PC-9 (cell line): Measurements from ENCODE around the gene CARNS1. TPM values are rescaled to one million over a fixed set of nuclear protein-coding genes. Genes with fewer than 3 reads are reported as not detected.

Experiments used
- BruUV-seq: library from RNA; stranded (reverse); fragments of 400-500 nt; replicated peaks from 2 replicates; lab custom pipeline; 2021; lab: Mats Ljungman, UMichigan
- CTCF ChIA-PET: fragments of 300-600 bp; sonication (Branson Sonifier 250); formaldehyde crosslinking; loops from one replicate; lab custom pipeline; 2022; ENCODE audit warnings: antibody characterized with exemption; lab: Charles Lee
- POLR2A ChIA-PET: fragments of 300-600 bp; sonication (Branson Sonifier 250); formaldehyde crosslinking; loops from one replicate; lab custom pipeline; 2022; ENCODE audit warnings: antibody characterized with exemption; ENCODE audit not compliant: unreplicated experiment; lab: Charles Lee
- DNase-seq, 2 experiments: peaks; one replicate each; pipeline versions ENCODE4 v3.0.0 to v3.0.0-alpha.2; 2015 to 2022; ENCODE audit warnings: mixed read lengths in 1 of 2
- H2AFZ ChIP-seq: fragments of 200-600 bp; sonication (generic); 2 replicates; pipeline ENCODE4 v1.8.1; 2017; ENCODE audit warnings: antibody characterized with exemption
- H3F3A ChIP-seq: fragments of 200-600 bp; sonication (generic); 2 replicates; pipeline ENCODE4 v1.8.1; 2017; ENCODE audit warnings: antibody characterized with exemption, mild to moderate bottlenecking, low read depth; ENCODE audit not compliant: insufficient read depth
- H3K27ac ChIP-seq: fragments of 200-600 bp; sonication (generic); 2 replicates; pipeline ENCODE4 v1.6.1; 2016; ENCODE audit warnings: mixed run types
- H3K27me3 ChIP-seq: fragments of 200-600 bp; sonication (generic); 2 replicates; pipeline ENCODE4 v1.6.1; 2016; ENCODE audit warnings: low read depth, mixed run types; ENCODE audit not compliant: insufficient read depth
- H3K36me3 ChIP-seq: fragments of 200-600 bp; sonication (generic); 2 replicates; pipeline ENCODE4 v1.6.1; 2016; ENCODE audit warnings: low read depth, mixed run types
- H3K4me1 ChIP-seq: fragments of 200-600 bp; sonication (generic); replicated peaks from 2 replicates; pipeline ENCODE4 v1.6.1; 2016; ENCODE audit warnings: mixed run types; ENCODE audit not compliant: insufficient read depth
- H3K4me2 ChIP-seq: fragments of 200-600 bp; sonication (generic); 2 replicates; pipeline ENCODE4 v1.6.1; 2017; ENCODE audit warnings: mixed run types
- H3K4me3 ChIP-seq: fragments of 200-600 bp; sonication (generic); 2 replicates; pipeline ENCODE4 v1.6.1; 2016; ENCODE audit warnings: mixed run types
- H3K79me2 ChIP-seq: fragments of 200-600 bp; sonication (generic); 2 replicates; pipeline ENCODE4 v1.6.1; 2017; ENCODE audit warnings: low read depth, mixed run types
- H3K9me2 ChIP-seq: fragments of 200-600 bp; sonication (generic); 2 replicates; pipeline ENCODE4 v1.8.1; 2017; ENCODE audit warnings: mild to moderate bottlenecking; ENCODE audit not compliant: insufficient read depth
- H3K9me3 ChIP-seq: fragments of 200-600 bp; sonication (generic); 2 replicates; pipeline ENCODE4 v1.8.1; 2016; ENCODE audit warnings: low read depth; ENCODE audit not compliant: insufficient read depth
- H4K20me1 ChIP-seq: fragments of 200-600 bp; sonication (generic); 2 replicates; pipeline ENCODE4 v1.8.1; 2017; ENCODE audit not compliant: insufficient read depth
- EZH2 ChIP-seq: fragments of 200-600 bp; sonication (generic); IDR thresholded peaks from 2 replicates; pipeline ENCODE4 v1.8.0; 2017; ENCODE audit warnings: antibody characterized with exemption, low read depth
- intact Hi-C: fragments of 100-400 bp; cut with micrococcal nuclease; formaldehyde crosslinking; loops from one replicate; pipeline ENCODE4 v1.10.0; 2022; ENCODE audit not compliant: unreplicated experiment
- total RNA-seq: library from RNA; stranded (reverse); gene quantifications from 2 replicates; pipeline ENCODE4 v1.2.3, GENCODE V29; 2021
- TF ChIP-seq, protein P1 (sequence below): fragments of 200-600 bp; sonication (generic); conservative IDR thresholded peaks from 2 replicates; pipeline ENCODE4 v1.6.1; 2017; ENCODE audit warnings: mixed run types, antibody characterized with exemption, mild to moderate bottlenecking, moderate library complexity

CARNS1 gene
- total RNA-seq, 1 experiment from 2014 or later: 0.15 TPM

DNA sequence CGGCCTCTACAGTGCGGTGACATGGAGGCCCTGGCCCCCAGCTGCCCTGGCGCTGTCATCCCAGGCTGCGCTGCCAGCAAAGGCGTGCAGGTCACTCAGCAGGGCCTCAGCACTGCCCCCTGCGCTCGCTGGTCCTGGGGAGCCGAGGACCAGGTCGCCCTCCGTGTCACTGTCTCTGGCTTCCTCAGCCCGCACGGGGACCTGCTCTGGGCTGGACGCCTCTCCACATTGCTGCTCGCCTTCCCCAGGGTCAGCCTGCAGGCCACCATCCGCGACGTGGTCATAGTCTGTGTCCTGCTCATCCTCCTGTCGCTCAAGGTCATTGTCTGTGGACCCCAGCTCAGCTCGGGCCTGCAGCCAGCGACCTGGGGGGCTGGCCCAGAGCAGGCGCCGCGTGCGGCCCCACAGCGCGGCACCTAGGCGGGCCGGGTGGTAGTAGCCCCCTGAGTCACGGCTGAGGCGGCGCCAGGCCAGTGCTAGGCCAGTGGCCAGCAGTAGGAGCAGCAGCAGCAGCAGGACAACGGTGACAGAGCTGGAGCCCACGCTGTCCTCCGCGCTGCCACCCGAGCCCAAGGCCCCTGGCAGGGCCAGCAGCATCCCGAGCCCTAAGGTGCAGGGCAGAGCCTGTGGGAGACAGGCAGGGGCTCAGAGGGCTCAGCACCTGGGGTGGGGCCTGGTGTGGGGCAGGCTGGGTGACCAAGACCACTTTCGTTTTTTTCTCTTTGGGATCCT, 20.4 kb downstream of the CARNS1 start:
- ChIA-PET CTCF (no interaction called here), POLR2A (interaction anchor here (0.5 kb wide), 1 partner anchor 62 kb away, joined by 3 read pairs; no protein-coding TSS in a partner anchor)
- BruUV-seq: no TSS peak
- Histone ChIP-seq H4K20me1 (peaks cover 6% of the 10 kb centered on the region; the same call in 1 of the 2 replicates), H3K9me3 (no peaks in the 10 kb centered on the region), H3K4me3 (no peak overlapping the region), H3K79me2 (no peaks in the 10 kb centered on the region), H3K27ac (no peak overlapping the region), H3K4me1 (0 out of 2 replicates have a peak, but pooled peaks cover 8% of the 10 kb centered on the region), H2AFZ (no peak overlapping the region), H3K4me2 (no peak overlapping the region), H3K9me2 (no peaks in the 10 kb centered on the region), H3K36me3 (no peaks in the 10 kb centered on the region; the same call in none of the 2 replicates), H3F3A (peaks cover 32% of the 10 kb centered on the region), H3K27me3 (no peaks in the 10 kb centered on the region)
- DNase-seq: no peak
- TF ChIP-seq EZH2: no peak
- TF ChIP-seq, protein P1, sequence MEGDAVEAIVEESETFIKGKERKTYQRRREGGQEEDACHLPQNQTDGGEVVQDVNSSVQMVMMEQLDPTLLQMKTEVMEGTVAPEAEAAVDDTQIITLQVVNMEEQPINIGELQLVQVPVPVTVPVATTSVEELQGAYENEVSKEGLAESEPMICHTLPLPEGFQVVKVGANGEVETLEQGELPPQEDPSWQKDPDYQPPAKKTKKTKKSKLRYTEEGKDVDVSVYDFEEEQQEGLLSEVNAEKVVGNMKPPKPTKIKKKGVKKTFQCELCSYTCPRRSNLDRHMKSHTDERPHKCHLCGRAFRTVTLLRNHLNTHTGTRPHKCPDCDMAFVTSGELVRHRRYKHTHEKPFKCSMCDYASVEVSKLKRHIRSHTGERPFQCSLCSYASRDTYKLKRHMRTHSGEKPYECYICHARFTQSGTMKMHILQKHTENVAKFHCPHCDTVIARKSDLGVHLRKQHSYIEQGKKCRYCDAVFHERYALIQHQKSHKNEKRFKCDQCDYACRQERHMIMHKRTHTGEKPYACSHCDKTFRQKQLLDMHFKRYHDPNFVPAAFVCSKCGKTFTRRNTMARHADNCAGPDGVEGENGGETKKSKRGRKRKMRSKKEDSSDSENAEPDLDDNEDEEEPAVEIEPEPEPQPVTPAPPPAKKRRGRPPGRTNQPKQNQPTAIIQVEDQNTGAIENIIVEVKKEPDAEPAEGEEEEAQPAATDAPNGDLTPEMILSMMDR: no peak
- intact Hi-C loops: no loop called here

DNA sequence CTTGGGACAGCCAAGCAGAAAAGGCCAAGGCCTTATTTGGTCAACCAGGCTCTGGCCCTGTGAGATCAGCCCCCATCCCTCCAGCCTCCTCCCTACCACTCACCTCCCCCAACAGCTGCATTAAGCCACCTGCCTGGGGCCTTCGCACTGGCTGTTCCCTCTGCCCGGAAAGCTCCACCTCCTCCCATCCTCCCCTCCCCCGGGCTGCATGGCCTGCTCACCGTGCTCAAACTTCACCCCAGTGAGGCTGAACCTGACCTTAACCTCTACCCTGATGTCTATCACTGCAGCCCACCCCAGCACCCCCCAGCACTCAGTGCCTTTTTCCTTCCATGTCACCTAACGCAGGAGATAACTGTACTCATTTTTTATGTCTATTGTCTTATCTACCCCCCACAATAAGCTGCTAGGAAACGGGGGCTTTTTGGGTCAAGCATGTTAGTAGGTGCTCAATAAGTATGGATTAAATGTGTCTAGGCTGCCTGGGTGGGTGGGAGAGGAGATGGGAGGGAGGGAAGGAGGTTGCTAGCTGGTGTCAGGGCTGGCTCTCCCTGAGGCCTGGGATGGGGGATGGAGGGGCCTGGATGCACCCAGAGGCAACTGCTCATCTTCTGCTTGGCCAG, 21.1 kb downstream of the CARNS1 start:
- DNase-seq: no peak
- no peaks in the 10 kb centered on the region for H3K79me2 ChIP-seq
- H3K4me2 ChIP-seq: no peak overlapping the region
- H3K4me1 ChIP-seq: 0 out of 2 replicates have a peak, but pooled peaks cover 8% of the 10 kb centered on the region
- CTCF ChIA-PET: interaction anchor here (0.6 kb wide), 1 partner anchor 382 kb away, joined by 3 read pairs; no protein-coding TSS in a partner anchor
- H3K27me3 ChIP-seq: no peaks in the 10 kb centered on the region
- H3K36me3 ChIP-seq: no peaks in the 10 kb centered on the region; the same call in none of the 2 replicates
- peaks cover 6% of the 10 kb centered on the region; the same call in 1 of the 2 replicates for H4K20me1 ChIP-seq
- no peak overlapping the region for H3K27ac ChIP-seq
- no TSS peak for BruUV-seq
- POLR2A ChIA-PET: interaction anchor here (0.5 to 0.7 kb wide), 2 partner anchors 62 to 142 kb away, joined by 3 to 4 read pairs; no protein-coding TSS in a partner anchor
- no peak overlapping the region for H2AFZ ChIP-seq
- no peak for TF ChIP-seq EZH2
- TF ChIP-seq, protein P1: no peak
- no peaks in the 10 kb centered on the region for H3K9me3 ChIP-seq
- no peak overlapping the region for H3K4me3 ChIP-seq
- intact Hi-C loops: no loop called here
- peaks cover 25% of the 10 kb centered on the region for H3F3A ChIP-seq
- no peaks in the 10 kb centered on the region for H3K9me2 ChIP-seq

DNA sequence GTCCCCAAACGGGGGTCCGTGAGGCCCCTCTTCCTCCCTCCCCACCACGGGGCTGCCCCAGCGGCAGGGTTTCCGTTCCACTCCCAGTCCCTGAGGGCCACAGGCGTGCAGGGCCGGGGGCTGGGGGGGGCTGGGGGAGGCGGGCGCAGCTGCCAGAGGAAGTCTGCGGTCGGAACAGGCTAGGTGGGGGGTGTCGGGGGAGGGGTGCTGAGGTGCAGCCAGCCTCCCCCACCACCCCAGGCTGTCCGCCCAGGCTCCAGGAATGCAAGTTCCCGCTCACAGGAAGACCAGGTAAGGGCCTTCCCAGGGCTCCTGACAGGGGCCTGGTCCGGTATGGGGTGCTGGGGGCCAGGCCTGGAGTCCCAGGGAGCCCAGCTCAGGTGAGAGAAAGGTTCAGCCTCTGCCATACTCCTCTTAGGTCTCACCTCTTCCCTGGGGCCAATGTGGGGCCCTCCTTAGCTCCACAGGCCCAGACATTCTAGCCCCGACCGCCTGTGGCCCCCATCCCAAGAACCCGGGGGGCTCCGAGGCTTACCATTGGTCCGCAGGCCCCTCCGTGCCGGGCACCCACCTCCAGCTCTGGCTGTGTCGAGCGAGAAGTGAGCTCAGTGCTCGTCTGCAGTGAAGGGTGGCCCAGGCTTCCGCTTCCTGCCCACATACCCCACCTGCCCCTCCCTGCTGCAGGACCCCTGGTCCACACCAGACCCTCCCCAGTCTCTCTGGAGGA, 21.8 kb downstream of the CARNS1 start, which contains the start of gene PTPRCAP:
Gene PTPRCAP (minus strand): TSS at position 601 of the 727 bp plus-strand sequence. CDS start 63 bp downstream, at position 538.
- no peak for TF ChIP-seq EZH2
- TF ChIP-seq, protein P1: no peak
- no peak for DNase-seq
- Histone ChIP-seq H3K27ac (no peak within 1 kb of the TSS), H3F3A (peaks cover 29% of the 10 kb centered on the region), H2AFZ (no peak within 1 kb of the TSS), H4K20me1 (peaks cover 6% of the 10 kb centered on the region; the same call in 1 of the 2 replicates), H3K4me2 (no peak within 1 kb of the TSS), H3K9me3 (no peaks in the 10 kb centered on the region), H3K27me3 (no peaks in the 10 kb centered on the region), H3K9me2 (no peaks in the 10 kb centered on the region), H3K4me3 (no peak within 1 kb of the TSS), H3K36me3 (no peaks in the 10 kb centered on the region; the same call in none of the 2 replicates), H3K79me2 (peaks cover 2% of the 10 kb centered on the region; the same call in 1 of the 2 replicates), H3K4me1 (peaks cover 10% of the 10 kb centered on the region; the same call in 1 of the 2 replicates)
- ChIA-PET POLR2A (interaction anchor here (0.7 kb wide), 1 partner anchor 141 kb away, joined by 4 read pairs; no protein-coding TSS in a partner anchor), CTCF (interaction anchor here (0.6 kb wide), 1 partner anchor 383 kb away, joined by 3 read pairs; no protein-coding TSS in a partner anchor)
- intact Hi-C loops: no loop called here
- no TSS peak for BruUV-seq
